Liver (tissue), 9 donors: Measurements from ENCODE around the gene TSKS. TPM values are rescaled to one million over a fixed set of nuclear protein-coding genes. Genes with fewer than 3 reads are reported as not detected.

Experiments used
- DNase-seq: peaks from one replicate; pipeline ENCODE4 v3.0.0-alpha.2; 2017; ENCODE audit warnings: low spot score
- H3K27ac ChIP-seq, 2 donors: one replicate each; pipeline ENCODE4 v1.7.0; 2013; ENCODE audit warnings: inconsistent platforms in 2 of 2, low read length in 2 of 2, control low read depth in 1 of 2, low read depth in 1 of 2, mild to moderate bottlenecking in 1 of 2
- H3K27me3 ChIP-seq, 4 donors: one replicate each; pipeline versions ENCODE4 v1.6.1 to v1.7.0; 2013; ENCODE audit warnings: low read length in 3 of 4, inconsistent platforms in 1 of 4, mild to moderate bottlenecking in 1 of 4, moderate library complexity in 1 of 4; ENCODE audit not compliant: control insufficient read depth in 4 of 4, insufficient read depth in 4 of 4
- H3K36me3 ChIP-seq, 4 donors: one replicate each; pipeline versions ENCODE4 v1.6.1 to v1.7.0; 2013; ENCODE audit warnings: low read length in 3 of 4, mild to moderate bottlenecking in 3 of 4, low read depth in 1 of 4, moderate library complexity in 1 of 4; ENCODE audit not compliant: control insufficient read depth in 4 of 4, insufficient read depth in 3 of 4
- H3K4me1 ChIP-seq, 4 donors: one replicate each; pipeline versions ENCODE4 v1.6.1 to v1.7.0; 2013; ENCODE audit warnings: low read length in 3 of 4, mild to moderate bottlenecking in 3 of 4, moderate library complexity in 1 of 4; ENCODE audit not compliant: control insufficient read depth in 4 of 4, insufficient read depth in 4 of 4
- H3K4me3 ChIP-seq, 3 donors: one replicate each; pipeline versions ENCODE4 v1.6.1 to v1.7.0; 2013; ENCODE audit warnings: low read length in 3 of 3, control low read depth in 1 of 3, low read depth in 1 of 3, mild to moderate bottlenecking in 1 of 3
- H3K9ac ChIP-seq, 2 donors: one replicate each; pipeline ENCODE4 v1.7.0; 2013; ENCODE audit warnings: low read length in 2 of 2, mild to moderate bottlenecking in 2 of 2, moderate library complexity in 2 of 2, control low read depth in 1 of 2, low read depth in 1 of 2
- H3K9me3 ChIP-seq, 4 donors: one replicate each; pipeline versions ENCODE4 v1.6.1 to v1.7.0; 2013; ENCODE audit warnings: low read length in 3 of 4; ENCODE audit not compliant: control insufficient read depth in 4 of 4
- EGR1 ChIP-seq, 2 donors: IDR thresholded peaks; 2 replicates each; pipeline ENCODE4 v1.6.1; 2016 to 2018; ENCODE audit warnings: antibody characterized with exemption in 2 of 2, low read depth in 2 of 2
- FOXA1 ChIP-seq: IDR thresholded peaks from 2 replicates; pipeline ENCODE4 v1.6.1; 2016; ENCODE audit warnings: antibody characterized with exemption
- FOXA2 ChIP-seq: IDR thresholded peaks from 2 replicates; pipeline ENCODE4 v1.6.1; 2016; ENCODE audit warnings: antibody characterized with exemption
- GABPA ChIP-seq, 2 donors: IDR thresholded peaks in 1 of 2; conservative IDR thresholded peaks in 1 of 2; 2 replicates each; pipeline ENCODE4 v1.6.1; 2016; ENCODE audit warnings: antibody characterized with exemption in 2 of 2, mild to moderate bottlenecking in 1 of 2, moderate library complexity in 1 of 2
- HNF4G ChIP-seq: IDR thresholded peaks from 2 replicates; pipeline ENCODE4 v1.6.1; 2016; ENCODE audit warnings: antibody characterized with exemption
- NR2F2 ChIP-seq: IDR thresholded peaks from 2 replicates; pipeline ENCODE4 v1.6.1; 2016; ENCODE audit warnings: antibody characterized with exemption
- RXRA ChIP-seq, 2 donors: IDR thresholded peaks; 2 replicates each; pipeline ENCODE4 v1.6.1; 2017 to 2018; ENCODE audit warnings: antibody characterized with exemption in 2 of 2, mild to moderate bottlenecking in 1 of 2
- SP1 ChIP-seq: IDR thresholded peaks from 2 replicates; pipeline ENCODE4 v1.6.1; 2018; ENCODE audit warnings: antibody characterized with exemption, mild to moderate bottlenecking
- TAF1 ChIP-seq: conservative IDR thresholded peaks from 2 replicates; pipeline ENCODE4 v1.6.1; 2016; ENCODE audit warnings: antibody characterized with exemption, mild to moderate bottlenecking
- YY1 ChIP-seq: IDR thresholded peaks from 2 replicates; pipeline ENCODE4 v1.6.1; 2016; ENCODE audit warnings: antibody characterized with exemption, mild to moderate bottlenecking
- WGBS: extraction: QIAGEN DNeasy Blood & Tissue Kit; methylation state at CpG from one replicate; pipeline ENCODE4 v1.1.7; 2013; 5-methylcytosine and 5-hydroxymethylcytosine counted together
- polyA plus RNA-seq, 2 donors: library from polyadenylated mRNA; stranded (reverse) in 1 of 2; unstranded in 1 of 2; fragments of 200-250 nt in 1 of 2; fragments of >200 nt in 1 of 2; fragmentation: Nextera tagmentation in 1 of 2; extraction: Ambion mirVana in 1 of 2; gene quantifications; one replicate each; pipeline versions ENCODE4 v1.2.1 to v1.2.3, GENCODE V29; 2013 to 2015
- total RNA-seq, 2 donors: library from RNA; depleted of rRNA; stranded (reverse); fragments of >200 nt; gene quantifications; one replicate each; pipeline ENCODE4 v1.2.3, GENCODE V29; 2014
- TF ChIP-seq, protein P1 (sequence below): IDR thresholded peaks from 2 replicates; pipeline ENCODE4 v1.6.1; 2016; ENCODE audit warnings: antibody characterized with exemption
- TF ChIP-seq, protein P2 (sequence below): IDR thresholded peaks from 2 replicates; pipeline ENCODE4 v1.6.1; 2016; ENCODE audit warnings: antibody characterized with exemption
- TF ChIP-seq, protein P3 (sequence below): IDR thresholded peaks from 2 replicates; pipeline ENCODE4 v1.6.1; 2016; ENCODE audit warnings: antibody characterized with exemption, mild to moderate bottlenecking
- TF ChIP-seq, protein P4 (sequence below): fragments of 150-350 bp; IDR thresholded peaks from 2 replicates; pipeline ENCODE4 v1.5.1; 2017; ENCODE audit warnings: improper control_type of control experiment, low read depth, low read length; ENCODE audit not compliant: missing input control
- TF ChIP-seq, protein P5 (sequence below): IDR thresholded peaks from 2 replicates; pipeline ENCODE4 v1.6.1; 2016; ENCODE audit warnings: antibody characterized with exemption
- donor health status: healthy.
- donor health status: healthy.
- donor health status: healthy.
- donor health status: healthy.
- donor health status: healthy.

The TSKS gene
- total and polyA plus RNA-seq, 4 donors, result 0.07 to 0.61 (median 0.08) TPM; not detected in 1

DNA sequence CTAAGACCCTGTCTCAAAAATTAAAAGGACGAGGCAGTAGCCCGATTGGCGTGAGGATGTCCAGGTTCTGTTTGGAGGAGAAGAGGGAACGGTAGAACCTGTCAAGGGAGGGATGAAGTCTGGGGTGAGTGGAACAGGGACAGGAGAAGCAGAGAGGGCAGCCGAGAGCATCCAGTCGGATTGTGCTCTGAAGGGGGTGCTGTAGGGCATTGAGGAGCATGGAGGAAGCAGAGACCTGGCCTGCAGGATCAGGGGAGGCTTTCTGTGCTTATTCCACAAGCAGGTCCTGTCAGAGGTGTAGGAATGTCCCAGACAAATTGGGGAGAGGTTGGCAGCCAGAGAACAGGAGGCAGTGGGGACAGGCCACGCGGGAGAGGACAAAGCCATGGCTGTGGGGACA lies 17.8 kb upstream of the TSKS start (continued):
- no peak for TF ChIP-seq YY1

DNA sequence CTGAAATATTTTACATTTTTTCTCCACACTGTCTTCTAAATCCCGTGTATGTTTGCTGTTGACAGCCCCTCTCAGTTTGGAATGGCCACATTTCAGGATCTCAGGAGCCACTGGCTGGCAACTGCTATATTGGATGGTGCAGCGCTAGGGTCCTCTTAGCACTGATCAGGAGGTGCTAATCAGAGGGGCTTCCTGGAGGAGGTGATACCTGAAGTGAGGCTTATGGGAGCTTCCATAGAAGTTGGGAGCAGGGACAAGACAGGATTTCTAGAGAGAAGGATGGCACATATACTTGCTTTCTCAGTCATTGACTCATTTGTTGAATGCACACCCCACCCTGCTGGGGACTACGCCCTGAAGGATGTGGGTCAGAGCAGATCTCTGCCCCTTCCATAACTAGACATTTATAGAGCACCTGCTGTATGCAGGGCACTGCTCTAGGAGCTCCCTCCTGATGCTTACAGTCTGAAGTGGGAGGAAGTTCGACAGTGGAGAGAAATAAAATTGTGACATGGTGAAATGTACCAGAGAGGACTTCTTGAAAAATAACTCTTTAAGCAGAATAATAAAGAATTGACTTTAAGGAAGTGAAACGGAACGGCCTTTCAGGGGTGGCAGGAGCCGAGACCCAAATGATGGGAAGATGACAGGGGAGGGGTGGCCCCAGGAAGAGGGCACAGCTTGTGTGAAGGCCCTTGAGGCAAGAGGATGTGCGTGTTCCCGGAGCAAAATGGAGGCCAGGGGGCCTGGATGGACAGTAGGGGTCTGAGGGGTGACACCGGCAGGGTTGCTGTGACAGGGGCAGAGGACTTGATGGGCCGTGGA lies 16.8 kb upstream of the TSKS start:
- no peak for TF ChIP-seq RXRA (IDR thresholded peaks at IDR 0.05)
- H3K4me1 ChIP-seq, result peaks cover 0 to 2% (median 0%) of the 10 kb centered on the region in 4 donors
- H3K36me3 ChIP-seq, result peaks cover 4 to 20% (median 12%) of the 10 kb centered on the region in 4 donors
- no peak for DNase-seq
- H3K27me3 ChIP-seq, result no peaks in the 10 kb centered on the region
- H3K27ac ChIP-seq, result no peak overlapping the region
- H3K9me3 ChIP-seq, result no peaks in the 10 kb centered on the region
- no peak overlapping the region for H3K9ac ChIP-seq
- H3K4me3 ChIP-seq, result no peak overlapping the region
- 85% methylated on average over 11 of the region's 11 CpGs for WGBS

DNA sequence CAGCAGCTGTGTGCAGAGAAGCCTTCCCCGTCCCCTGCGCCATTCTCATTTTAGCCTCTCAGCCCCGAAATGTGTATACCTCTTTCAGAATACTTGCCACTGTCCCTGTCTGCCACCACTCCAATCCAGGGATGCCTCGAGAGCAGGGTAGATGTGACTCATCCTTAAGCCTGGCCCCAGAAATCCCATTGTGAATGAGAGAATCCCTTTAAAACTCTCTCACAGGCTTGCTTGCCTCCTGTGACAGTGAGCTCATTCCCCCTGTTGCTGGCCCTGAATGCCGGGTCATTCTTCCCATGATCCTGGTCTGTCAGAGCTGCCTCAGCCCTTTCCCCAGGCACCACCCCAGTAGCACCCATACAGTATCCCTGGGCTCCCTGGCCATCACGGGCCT lies 13.3 kb upstream of the TSKS start:
- peaks cover 0 to 3% (median 0%) of the 10 kb centered on the region in 4 donors for H3K36me3 ChIP-seq
- no peak overlapping the region for H3K27ac ChIP-seq
- no peak for DNase-seq
- WGBS, result 93% methylated on average over 6 of the region's 6 CpGs
- no peaks in the 10 kb centered on the region for H3K27me3 ChIP-seq
- TF ChIP-seq YY1 (no peak), FOXA2 (no peak), HNF4G (no peak), GABPA (IDR thresholded peaks at IDR 0.05 in 1 of 2, conservative IDR thresholded peaks at IDR 0.05 in 1 of 2) (no peak), NR2F2 (no peak), EGR1 (IDR thresholded peaks at IDR 0.05; ENCODE audit: low read depth in 2 of 2) (no peak), RXRA (IDR thresholded peaks at IDR 0.05) (no peak), FOXA1 (no peak), TAF1 (no peak), SP1 (no peak)
- TF ChIP-seq, protein P1, sequence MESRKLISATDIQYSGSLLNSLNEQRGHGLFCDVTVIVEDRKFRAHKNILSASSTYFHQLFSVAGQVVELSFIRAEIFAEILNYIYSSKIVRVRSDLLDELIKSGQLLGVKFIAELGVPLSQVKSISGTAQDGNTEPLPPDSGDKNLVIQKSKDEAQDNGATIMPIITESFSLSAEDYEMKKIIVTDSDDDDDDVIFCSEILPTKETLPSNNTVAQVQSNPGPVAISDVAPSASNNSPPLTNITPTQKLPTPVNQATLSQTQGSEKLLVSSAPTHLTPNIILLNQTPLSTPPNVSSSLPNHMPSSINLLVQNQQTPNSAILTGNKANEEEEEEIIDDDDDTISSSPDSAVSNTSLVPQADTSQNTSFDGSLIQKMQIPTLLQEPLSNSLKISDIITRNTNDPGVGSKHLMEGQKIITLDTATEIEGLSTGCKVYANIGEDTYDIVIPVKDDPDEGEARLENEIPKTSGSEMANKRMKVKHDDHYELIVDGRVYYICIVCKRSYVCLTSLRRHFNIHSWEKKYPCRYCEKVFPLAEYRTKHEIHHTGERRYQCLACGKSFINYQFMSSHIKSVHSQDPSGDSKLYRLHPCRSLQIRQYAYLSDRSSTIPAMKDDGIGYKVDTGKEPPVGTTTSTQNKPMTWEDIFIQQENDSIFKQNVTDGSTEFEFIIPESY, result no peak
- TF ChIP-seq, protein P2, sequence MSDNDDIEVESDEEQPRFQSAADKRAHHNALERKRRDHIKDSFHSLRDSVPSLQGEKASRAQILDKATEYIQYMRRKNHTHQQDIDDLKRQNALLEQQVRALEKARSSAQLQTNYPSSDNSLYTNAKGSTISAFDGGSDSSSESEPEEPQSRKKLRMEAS, result no peak
- TF ChIP-seq, protein P3, sequence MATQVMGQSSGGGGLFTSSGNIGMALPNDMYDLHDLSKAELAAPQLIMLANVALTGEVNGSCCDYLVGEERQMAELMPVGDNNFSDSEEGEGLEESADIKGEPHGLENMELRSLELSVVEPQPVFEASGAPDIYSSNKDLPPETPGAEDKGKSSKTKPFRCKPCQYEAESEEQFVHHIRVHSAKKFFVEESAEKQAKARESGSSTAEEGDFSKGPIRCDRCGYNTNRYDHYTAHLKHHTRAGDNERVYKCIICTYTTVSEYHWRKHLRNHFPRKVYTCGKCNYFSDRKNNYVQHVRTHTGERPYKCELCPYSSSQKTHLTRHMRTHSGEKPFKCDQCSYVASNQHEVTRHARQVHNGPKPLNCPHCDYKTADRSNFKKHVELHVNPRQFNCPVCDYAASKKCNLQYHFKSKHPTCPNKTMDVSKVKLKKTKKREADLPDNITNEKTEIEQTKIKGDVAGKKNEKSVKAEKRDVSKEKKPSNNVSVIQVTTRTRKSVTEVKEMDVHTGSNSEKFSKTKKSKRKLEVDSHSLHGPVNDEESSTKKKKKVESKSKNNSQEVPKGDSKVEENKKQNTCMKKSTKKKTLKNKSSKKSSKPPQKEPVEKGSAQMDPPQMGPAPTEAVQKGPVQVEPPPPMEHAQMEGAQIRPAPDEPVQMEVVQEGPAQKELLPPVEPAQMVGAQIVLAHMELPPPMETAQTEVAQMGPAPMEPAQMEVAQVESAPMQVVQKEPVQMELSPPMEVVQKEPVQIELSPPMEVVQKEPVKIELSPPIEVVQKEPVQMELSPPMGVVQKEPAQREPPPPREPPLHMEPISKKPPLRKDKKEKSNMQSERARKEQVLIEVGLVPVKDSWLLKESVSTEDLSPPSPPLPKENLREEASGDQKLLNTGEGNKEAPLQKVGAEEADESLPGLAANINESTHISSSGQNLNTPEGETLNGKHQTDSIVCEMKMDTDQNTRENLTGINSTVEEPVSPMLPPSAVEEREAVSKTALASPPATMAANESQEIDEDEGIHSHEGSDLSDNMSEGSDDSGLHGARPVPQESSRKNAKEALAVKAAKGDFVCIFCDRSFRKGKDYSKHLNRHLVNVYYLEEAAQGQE, result no peak
- TF ChIP-seq, protein P4, sequence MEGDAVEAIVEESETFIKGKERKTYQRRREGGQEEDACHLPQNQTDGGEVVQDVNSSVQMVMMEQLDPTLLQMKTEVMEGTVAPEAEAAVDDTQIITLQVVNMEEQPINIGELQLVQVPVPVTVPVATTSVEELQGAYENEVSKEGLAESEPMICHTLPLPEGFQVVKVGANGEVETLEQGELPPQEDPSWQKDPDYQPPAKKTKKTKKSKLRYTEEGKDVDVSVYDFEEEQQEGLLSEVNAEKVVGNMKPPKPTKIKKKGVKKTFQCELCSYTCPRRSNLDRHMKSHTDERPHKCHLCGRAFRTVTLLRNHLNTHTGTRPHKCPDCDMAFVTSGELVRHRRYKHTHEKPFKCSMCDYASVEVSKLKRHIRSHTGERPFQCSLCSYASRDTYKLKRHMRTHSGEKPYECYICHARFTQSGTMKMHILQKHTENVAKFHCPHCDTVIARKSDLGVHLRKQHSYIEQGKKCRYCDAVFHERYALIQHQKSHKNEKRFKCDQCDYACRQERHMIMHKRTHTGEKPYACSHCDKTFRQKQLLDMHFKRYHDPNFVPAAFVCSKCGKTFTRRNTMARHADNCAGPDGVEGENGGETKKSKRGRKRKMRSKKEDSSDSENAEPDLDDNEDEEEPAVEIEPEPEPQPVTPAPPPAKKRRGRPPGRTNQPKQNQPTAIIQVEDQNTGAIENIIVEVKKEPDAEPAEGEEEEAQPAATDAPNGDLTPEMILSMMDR, result no peak
- TF ChIP-seq, protein P5, sequence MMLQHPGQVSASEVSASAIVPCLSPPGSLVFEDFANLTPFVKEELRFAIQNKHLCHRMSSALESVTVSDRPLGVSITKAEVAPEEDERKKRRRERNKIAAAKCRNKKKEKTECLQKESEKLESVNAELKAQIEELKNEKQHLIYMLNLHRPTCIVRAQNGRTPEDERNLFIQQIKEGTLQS, result no peak
- no peaks in the 10 kb centered on the region for H3K9me3 ChIP-seq
- no peak overlapping the region for H3K9ac ChIP-seq
- H3K4me3 ChIP-seq, result no peak overlapping the region
- peaks cover 0 to 6% (median 2%) of the 10 kb centered on the region in 4 donors for H3K4me1 ChIP-seq
